ENCODE measurements around the gene CNTNAP1. TPM values are rescaled to one million over a fixed set of nuclear protein-coding genes. Genes with fewer than 3 reads are reported as not detected.

CNTNAP1 gene
- total and polyA plus RNA-seq, 9 of the 15 experiments (the other 6 are each of a cell fraction or from before 2014, with no cell fraction given): 0.10 to 1.8 (median 0.62) TPM

DNA sequence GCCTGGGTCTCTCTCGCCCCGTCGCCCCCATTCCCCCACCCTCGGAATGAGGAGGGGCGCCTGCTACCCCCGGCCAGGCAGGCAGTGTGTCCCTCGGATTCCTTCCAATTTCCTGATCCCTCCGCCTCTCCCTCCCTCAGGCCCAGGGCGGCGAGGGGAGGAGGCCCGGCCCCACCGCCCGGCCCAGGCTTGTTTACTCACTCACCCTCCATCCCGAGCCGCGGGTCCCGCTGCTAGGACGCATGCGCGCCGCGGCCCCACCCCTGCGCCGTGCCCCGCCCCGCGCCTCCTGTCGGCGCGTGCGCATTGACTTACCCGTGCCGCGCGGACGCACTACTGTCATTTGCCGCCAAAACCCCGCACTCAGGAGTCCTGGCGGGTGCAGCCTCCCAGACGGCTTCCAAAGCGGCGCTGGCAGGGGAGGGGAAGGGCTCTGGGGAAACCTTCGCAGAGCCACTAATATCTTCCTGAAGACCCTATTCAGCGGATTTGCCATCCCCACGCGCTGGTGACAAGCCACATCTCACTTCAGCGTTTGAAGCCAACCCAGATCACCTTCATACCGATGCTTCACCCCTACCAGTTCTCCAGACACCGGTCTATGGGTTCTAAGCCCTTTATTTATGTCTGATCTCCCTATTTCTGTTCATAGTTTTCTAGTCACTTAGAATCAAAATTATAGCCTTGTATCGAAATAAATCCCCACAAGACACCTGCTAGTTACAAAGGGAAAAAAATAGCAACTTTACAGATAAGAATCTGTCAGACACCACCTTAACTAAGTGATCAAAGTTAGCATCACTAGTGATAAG, 62.7 kb downstream of the CNTNAP1 start, which contains the start of gene EZH1 (continued):
- TF ChIP-seq ARID3B (CRISPR knock-in tag; IDR thresholded peaks at IDR 0.05; ENCODE audit: borderline replicate concordance) (no peak), POLR2AphosphoS2 (IDR thresholded peaks at IDR 0.05; ENCODE audit: low read length) (no peak), GABPB1 (CRISPR knock-in tag; IDR thresholded peaks at IDR 0.05) (peak; percentile 17; the same call in 1 of the 2 replicates), POLR2B (IDR thresholded peaks at IDR 0.05; ENCODE audit: low read depth, partially characterized antibody) (peak; percentile 63), CTCFL (IDR thresholded peaks at IDR 0.05; ENCODE audit: borderline replicate concordance, insufficient read depth, low read depth, low read length, poor library complexity, severe bottlenecking) (no peak), HDGF (IDR thresholded peaks at IDR 0.05) (no peak), SIN3B (IDR thresholded peaks at IDR 0.05; ENCODE audit: low read depth) (no peak), WHSC1 (IDR thresholded peaks at IDR 0.05; ENCODE audit: low read length) (no peak), ZNF57 (CRISPR knock-in tag; IDR thresholded peaks at IDR 0.05) (no peak), LEF1 (IDR thresholded peaks at IDR 0.05) (no peak), ZNF79 (CRISPR knock-in tag; IDR thresholded peaks at IDR 0.05; ENCODE audit: low read depth) (0 out of 2 replicates have a peak, but pooled peaks have one; percentile 35), BRF1 (IDR thresholded peaks at IDR 0.05; ENCODE audit: borderline replicate concordance, extremely low read depth, insufficient read length) (no peak), ZBTB34 (CRISPR knock-in tag; IDR thresholded peaks at IDR 0.05) (no peak), DMBX1 (CRISPR knock-in tag; IDR thresholded peaks at IDR 0.05; ENCODE audit: borderline replicate concordance) (peak; percentile 38; the same call in 1 of the 2 replicates), SMARCA5 (IDR thresholded peaks at IDR 0.05) (no peak), NFE2 (IDR thresholded peaks at IDR 0.05; ENCODE audit: low read depth) (no peak)
- TF ChIP-seq, protein P1, sequence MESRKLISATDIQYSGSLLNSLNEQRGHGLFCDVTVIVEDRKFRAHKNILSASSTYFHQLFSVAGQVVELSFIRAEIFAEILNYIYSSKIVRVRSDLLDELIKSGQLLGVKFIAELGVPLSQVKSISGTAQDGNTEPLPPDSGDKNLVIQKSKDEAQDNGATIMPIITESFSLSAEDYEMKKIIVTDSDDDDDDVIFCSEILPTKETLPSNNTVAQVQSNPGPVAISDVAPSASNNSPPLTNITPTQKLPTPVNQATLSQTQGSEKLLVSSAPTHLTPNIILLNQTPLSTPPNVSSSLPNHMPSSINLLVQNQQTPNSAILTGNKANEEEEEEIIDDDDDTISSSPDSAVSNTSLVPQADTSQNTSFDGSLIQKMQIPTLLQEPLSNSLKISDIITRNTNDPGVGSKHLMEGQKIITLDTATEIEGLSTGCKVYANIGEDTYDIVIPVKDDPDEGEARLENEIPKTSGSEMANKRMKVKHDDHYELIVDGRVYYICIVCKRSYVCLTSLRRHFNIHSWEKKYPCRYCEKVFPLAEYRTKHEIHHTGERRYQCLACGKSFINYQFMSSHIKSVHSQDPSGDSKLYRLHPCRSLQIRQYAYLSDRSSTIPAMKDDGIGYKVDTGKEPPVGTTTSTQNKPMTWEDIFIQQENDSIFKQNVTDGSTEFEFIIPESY (CRISPR knock-in tag; IDR thresholded peaks at IDR 0.05): peak; percentile 69
- TF ChIP-seq, protein P2, sequence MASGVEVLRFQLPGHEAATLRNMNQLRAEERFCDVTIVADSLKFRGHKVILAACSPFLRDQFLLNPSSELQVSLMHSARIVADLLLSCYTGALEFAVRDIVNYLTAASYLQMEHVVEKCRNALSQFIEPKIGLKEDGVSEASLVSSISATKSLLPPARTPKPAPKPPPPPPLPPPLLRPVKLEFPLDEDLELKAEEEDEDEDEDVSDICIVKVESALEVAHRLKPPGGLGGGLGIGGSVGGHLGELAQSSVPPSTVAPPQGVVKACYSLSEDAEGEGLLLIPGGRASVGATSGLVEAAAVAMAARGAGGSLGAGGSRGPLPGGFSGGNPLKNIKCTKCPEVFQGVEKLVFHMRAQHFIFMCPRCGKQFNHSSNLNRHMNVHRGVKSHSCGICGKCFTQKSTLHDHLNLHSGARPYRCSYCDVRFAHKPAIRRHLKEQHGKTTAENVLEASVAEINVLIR (CRISPR knock-in tag; IDR thresholded peaks at IDR 0.05): no peak
- TF ChIP-seq, protein P3, sequence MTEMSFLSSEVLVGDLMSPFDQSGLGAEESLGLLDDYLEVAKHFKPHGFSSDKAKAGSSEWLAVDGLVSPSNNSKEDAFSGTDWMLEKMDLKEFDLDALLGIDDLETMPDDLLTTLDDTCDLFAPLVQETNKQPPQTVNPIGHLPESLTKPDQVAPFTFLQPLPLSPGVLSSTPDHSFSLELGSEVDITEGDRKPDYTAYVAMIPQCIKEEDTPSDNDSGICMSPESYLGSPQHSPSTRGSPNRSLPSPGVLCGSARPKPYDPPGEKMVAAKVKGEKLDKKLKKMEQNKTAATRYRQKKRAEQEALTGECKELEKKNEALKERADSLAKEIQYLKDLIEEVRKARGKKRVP (CRISPR knock-in tag; IDR thresholded peaks at IDR 0.05): no peak

All from K562 (cell line).